K562 (cell line): ENCODE results near the gene TMC4. TPM values are rescaled to one million over a fixed set of nuclear protein-coding genes. Genes with fewer than 3 reads are reported as not detected.

Experiments used
- CC2D1A ChIP-seq: fragments of 450-650 bp; IDR thresholded peaks from 2 replicates; pipeline ENCODE4 v1.6.1; 2017; ENCODE audit warnings: mild to moderate bottlenecking
- E4F1 ChIP-seq: fragments of 250-450 bp; sonication (Bioruptor Pico); IDR thresholded peaks from 2 replicates; pipeline ENCODE4 v1.5.0; 2021; ENCODE audit warnings: mild to moderate bottlenecking, borderline replicate concordance
- ETV6 ChIP-seq, 3 experiments: fragments of 150-350 bp in 1 of 3; sonication (generic) in 1 of 3; formaldehyde crosslinking in 1 of 3; IDR thresholded peaks; 2 replicates each; pipeline versions ENCODE4 v1.6.1 to v1.8.0; 2014 to 2022; ENCODE audit warnings: borderline replicate concordance in 2 of 3, low read depth in 2 of 3, antibody characterized with exemption in 1 of 3, low read length in 1 of 3, mild to moderate bottlenecking in 1 of 3, missing genetic modification reagents in 1 of 3
- IFI16 ChIP-seq: fragments of 250-450 bp; sonication (Bioruptor Pico); IDR thresholded peaks from 2 replicates; pipeline ENCODE4 v2.1.2; 2022; ENCODE audit warnings: mild to moderate bottlenecking, inconsistent platforms
- MCM7 ChIP-seq, 2 experiments: fragments of 450-650 bp; IDR thresholded peaks; 2 replicates each; pipeline ENCODE4 v1.6.1; 2016 to 2018
- NCOA6 ChIP-seq: fragments of 450-650 bp; IDR thresholded peaks from 2 replicates; pipeline ENCODE4 v1.6.1; 2017; ENCODE audit warnings: mild to moderate bottlenecking
- PRMT5 ChIP-seq: sonication (generic); formaldehyde crosslinking; IDR thresholded peaks from 2 replicates; pipeline ENCODE4 v1.5.0; 2020; ENCODE audit warnings: missing genetic modification reagents
- PTBP1 ChIP-seq: fragments of 200-400 bp; formaldehyde crosslinking; IDR thresholded peaks from 2 replicates; pipeline ENCODE4 v1.6.1; 2017; ENCODE audit warnings: low read depth, low read length
- RFX1 ChIP-seq: fragments of 450-650 bp; IDR thresholded peaks from 2 replicates; pipeline ENCODE4 v1.6.1; 2016; ENCODE audit warnings: mild to moderate bottlenecking, moderate library complexity
- SPI1 ChIP-seq: IDR thresholded peaks from 2 replicates; pipeline ENCODE4 v1.6.1; 2011; ENCODE audit warnings: low read depth, low read length, control low read depth, borderline replicate concordance
- STAT5A ChIP-seq: IDR thresholded peaks from 2 replicates; pipeline ENCODE4 v1.6.1; 2012; ENCODE audit warnings: low read length, inconsistent platforms, borderline replicate concordance
- ZMIZ1 ChIP-seq, 2 experiments: fragments of 150-350 bp in 1 of 2; IDR thresholded peaks; 2 replicates each; pipeline ENCODE4 v1.6.1; 2012 to 2016; ENCODE audit warnings: low read depth in 2 of 2, low read length in 2 of 2, mild to moderate bottlenecking in 1 of 2, moderate library complexity in 1 of 2
- polyA plus RNA-seq, 8 experiments: library from polyadenylated mRNA; depleted of rRNA in 4 of 8; stranded (reverse) in 5 of 8; unstranded in 3 of 8; fragments of >200 nt; fragmentation: Nextera tagmentation in 2 of 8; fragmentation: Illumina TruSeq in 1 of 8; extraction: Ambion mirVana in 2 of 8; extraction: Trizol in 1 of 8; gene quantifications; 2 replicates each; pipeline versions ENCODE4 v1.2.1 to v1.2.3, GENCODE V29; 2011 to 2014; ENCODE audit warnings: inconsistent platforms in 1 of 8, missing spikeins in 1 of 8
- total RNA-seq, 7 experiments: library from RNA; depleted of rRNA in 6 of 7; stranded (reverse); fragments of >200 nt in 6 of 7; fragmentation: Illumina TruSeq in 2 of 7; extraction: Trizol in 2 of 7; gene quantifications; 2 replicates each; pipeline versions ENCODE4 v1.2.1 to v1.2.3, GENCODE V29; 2011 to 2021; ENCODE audit warnings: low replicate concordance in 1 of 7
- TF ChIP-seq, protein P1 (sequence below): fragments of 250-450 bp; sonication (Bioruptor Pico); IDR thresholded peaks from 2 replicates; pipeline ENCODE4 v1.5.1; 2021; ENCODE audit warnings: mild to moderate bottlenecking
- TF ChIP-seq, protein P2 (sequence below): sonication (generic); formaldehyde crosslinking; IDR thresholded peaks from 2 replicates; pipeline ENCODE4 v1.8.0; 2022; ENCODE audit warnings: mild to moderate bottlenecking, low read depth, missing genetic modification reagents
- TF ChIP-seq, protein P3 (sequence below): fragments of 450-650 bp; formaldehyde crosslinking; conservative IDR thresholded peaks from 2 replicates; pipeline ENCODE4 v1.4.0; 2022; ENCODE audit warnings: mild to moderate bottlenecking, missing genetic modification characterization
- TF ChIP-seq, protein P4 (sequence below): sonication (generic); formaldehyde crosslinking; IDR thresholded peaks from 2 replicates; pipeline ENCODE4 v1.8.0; 2022; ENCODE audit warnings: mild to moderate bottlenecking, missing genetic modification reagents

Gene TMC4
- total and polyA plus RNA-seq, 9 of the 15 experiments (the other 6 are each of a cell fraction or from before 2014, with no cell fraction given): 0.12 to 0.79 (median 0.36) TPM; not detected in 2

GRCh38 chr19:54137699-54138488 is 35.1 kb downstream of the TMC4 start, which contains the start of gene CNOT3 (continued):
- TF ChIP-seq ZMIZ1 (IDR thresholded peaks at IDR 0.05; ENCODE audit: low read depth in 2 of 2, low read length in 2 of 2) (no peak), STAT5A (no peak), PTBP1 (no peak), PRMT5 (CRISPR knock-in tag) (no peak), SPI1 (no peak), E4F1 (CRISPR knock-in tag) (no peak), RFX1 (no peak), MCM7 (IDR thresholded peaks at IDR 0.05) (no peak), IFI16 (no peak), ETV6 (IDR thresholded peaks at IDR 0.05; ENCODE audit: borderline replicate concordance in 1 of 2, low read depth in 2 of 2, low read length in 1 of 2) (no peak), ETV6 (CRISPR knock-in tag; IDR thresholded peaks at IDR 0.05; ENCODE audit: borderline replicate concordance) (no peak), NCOA6 (no peak), CC2D1A (no peak)
- TF ChIP-seq, protein P1, sequence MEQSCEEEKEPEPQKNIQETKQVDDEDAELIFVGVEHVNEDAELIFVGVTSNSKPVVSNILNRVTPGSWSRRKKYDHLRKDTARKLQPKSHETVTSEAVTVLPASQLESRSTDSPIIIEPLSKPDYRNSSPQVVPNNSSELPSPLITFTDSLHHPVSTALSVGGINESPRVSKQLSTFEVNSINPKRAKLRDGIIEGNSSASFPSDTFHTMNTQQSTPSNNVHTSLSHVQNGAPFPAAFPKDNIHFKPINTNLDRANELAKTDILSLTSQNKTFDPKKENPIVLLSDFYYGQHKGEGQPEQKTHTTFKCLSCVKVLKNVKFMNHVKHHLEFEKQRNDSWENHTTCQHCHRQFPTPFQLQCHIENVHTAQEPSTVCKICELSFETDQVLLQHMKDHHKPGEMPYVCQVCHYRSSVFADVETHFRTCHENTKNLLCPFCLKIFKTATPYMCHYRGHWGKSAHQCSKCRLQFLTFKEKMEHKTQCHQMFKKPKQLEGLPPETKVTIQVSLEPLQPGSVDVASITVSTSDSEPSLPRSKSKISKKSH (CRISPR knock-in tag): no peak
- TF ChIP-seq, protein P2, sequence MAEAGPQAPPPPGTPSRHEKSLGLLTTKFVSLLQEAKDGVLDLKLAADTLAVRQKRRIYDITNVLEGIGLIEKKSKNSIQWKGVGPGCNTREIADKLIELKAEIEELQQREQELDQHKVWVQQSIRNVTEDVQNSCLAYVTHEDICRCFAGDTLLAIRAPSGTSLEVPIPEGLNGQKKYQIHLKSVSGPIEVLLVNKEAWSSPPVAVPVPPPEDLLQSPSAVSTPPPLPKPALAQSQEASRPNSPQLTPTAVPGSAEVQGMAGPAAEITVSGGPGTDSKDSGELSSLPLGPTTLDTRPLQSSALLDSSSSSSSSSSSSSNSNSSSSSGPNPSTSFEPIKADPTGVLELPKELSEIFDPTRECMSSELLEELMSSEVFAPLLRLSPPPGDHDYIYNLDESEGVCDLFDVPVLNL: no peak
- TF ChIP-seq, protein P3, sequence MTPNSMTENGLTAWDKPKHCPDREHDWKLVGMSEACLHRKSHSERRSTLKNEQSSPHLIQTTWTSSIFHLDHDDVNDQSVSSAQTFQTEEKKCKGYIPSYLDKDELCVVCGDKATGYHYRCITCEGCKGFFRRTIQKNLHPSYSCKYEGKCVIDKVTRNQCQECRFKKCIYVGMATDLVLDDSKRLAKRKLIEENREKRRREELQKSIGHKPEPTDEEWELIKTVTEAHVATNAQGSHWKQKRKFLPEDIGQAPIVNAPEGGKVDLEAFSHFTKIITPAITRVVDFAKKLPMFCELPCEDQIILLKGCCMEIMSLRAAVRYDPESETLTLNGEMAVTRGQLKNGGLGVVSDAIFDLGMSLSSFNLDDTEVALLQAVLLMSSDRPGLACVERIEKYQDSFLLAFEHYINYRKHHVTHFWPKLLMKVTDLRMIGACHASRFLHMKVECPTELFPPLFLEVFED (CRISPR knock-in tag): no peak
- TF ChIP-seq, protein P4, sequence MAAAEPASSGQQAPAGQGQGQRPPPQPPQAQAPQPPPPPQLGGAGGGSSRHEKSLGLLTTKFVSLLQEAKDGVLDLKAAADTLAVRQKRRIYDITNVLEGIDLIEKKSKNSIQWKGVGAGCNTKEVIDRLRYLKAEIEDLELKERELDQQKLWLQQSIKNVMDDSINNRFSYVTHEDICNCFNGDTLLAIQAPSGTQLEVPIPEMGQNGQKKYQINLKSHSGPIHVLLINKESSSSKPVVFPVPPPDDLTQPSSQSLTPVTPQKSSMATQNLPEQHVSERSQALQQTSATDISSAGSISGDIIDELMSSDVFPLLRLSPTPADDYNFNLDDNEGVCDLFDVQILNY (CRISPR knock-in tag): no peak
